SK-N-SH treated with all-trans-retinoic acid at 6 μM for 48 hours (cell line): ENCODE measurements around the gene CORO2A.
A peak's percentile ranks its signal among the peaks of the same experiment; 100 is the strongest.

Source experiments
- ATAC-seq: fragments of 200-7000 bp; cut with Tn5 transposase; 3 replicates; pipeline ENCODE4 v1.9.1; 2020; ENCODE audit warnings: mild to moderate bottlenecking, moderate library complexity
- ARNTL ChIP-seq: fragments of 450-650 bp; formaldehyde crosslinking; IDR thresholded peaks from 2 replicates; pipeline ENCODE4 v1.5.0; 2020; ENCODE audit warnings: low read depth, mild to moderate bottlenecking, moderate library complexity, borderline replicate concordance
- BACH2 ChIP-seq: fragments of 250-450 bp; sonication (Bioruptor Pico); IDR thresholded peaks from 2 replicates; pipeline ENCODE4 v1.9.0; 2021; ENCODE audit warnings: mild to moderate bottlenecking, borderline replicate concordance
- CREB5 ChIP-seq: fragments of 250-450 bp; sonication (Bioruptor Pico); IDR thresholded peaks from 2 replicates; pipeline ENCODE4 v1.5.1; 2020; ENCODE audit warnings: low read depth, mild to moderate bottlenecking, moderate library complexity
- CSRNP3 ChIP-seq: fragments of 250-450 bp; sonication (Bioruptor Pico); IDR thresholded peaks from 2 replicates; pipeline ENCODE4 v1.5.1; 2021; ENCODE audit warnings: mild to moderate bottlenecking, moderate library complexity
- ESRRG ChIP-seq: fragments of 250-450 bp; sonication (Bioruptor Pico); IDR thresholded peaks from 2 replicates; pipeline ENCODE4 v1.6.1; 2021; ENCODE audit warnings: mild to moderate bottlenecking
- ISL1 ChIP-seq: fragments of 250-450 bp; sonication (Bioruptor Pico); IDR thresholded peaks from 2 replicates; pipeline ENCODE4 v2.1.2; 2022; ENCODE audit warnings: mild to moderate bottlenecking, moderate library complexity
- OSR1 ChIP-seq: fragments of 250-450 bp; sonication (Bioruptor Pico); IDR thresholded peaks from 2 replicates; pipeline ENCODE4 v1.8.0; 2022; ENCODE audit warnings: moderate library complexity, mild to moderate bottlenecking, inconsistent platforms
- PATZ1 ChIP-seq: fragments of 250-450 bp; sonication (Bioruptor Pico); IDR thresholded peaks from 2 replicates; pipeline ENCODE4 v1.8.0; 2020; ENCODE audit warnings: mild to moderate bottlenecking, moderate library complexity, borderline replicate concordance
- PPARA ChIP-seq: fragments of 250-450 bp; sonication (Bioruptor Pico); IDR thresholded peaks from 2 replicates; pipeline ENCODE4 v1.5.0; 2020; ENCODE audit warnings: mild to moderate bottlenecking, borderline replicate concordance
- RARB ChIP-seq: fragments of 250-450 bp; sonication (Bioruptor Pico); IDR thresholded peaks from 2 replicates; pipeline ENCODE4 v1.8.0; 2021; ENCODE audit warnings: mild to moderate bottlenecking, moderate library complexity
- SNAI2 ChIP-seq: fragments of 250-450 bp; sonication (Bioruptor Pico); IDR thresholded peaks from 2 replicates; pipeline ENCODE4 v1.5.0; 2020; ENCODE audit warnings: mild to moderate bottlenecking, moderate library complexity
- TCF4 ChIP-seq: fragments of 250-450 bp; sonication (Bioruptor Pico); IDR thresholded peaks from 2 replicates; pipeline ENCODE4 v1.8.0; 2021; ENCODE audit warnings: mild to moderate bottlenecking, moderate library complexity, borderline replicate concordance
- TOX ChIP-seq: fragments of 250-450 bp; sonication (Bioruptor Pico); IDR thresholded peaks from 2 replicates; pipeline ENCODE4 v1.8.0; 2021; ENCODE audit warnings: mild to moderate bottlenecking, moderate library complexity, borderline replicate concordance
- ZC3H10 ChIP-seq: fragments of 250-450 bp; sonication (Bioruptor Pico); IDR thresholded peaks from 2 replicates; pipeline ENCODE4 v1.5.1; 2021; ENCODE audit warnings: mild to moderate bottlenecking, moderate library complexity
- ZFP3 ChIP-seq: fragments of 250-450 bp; sonication (Bioruptor Pico); IDR thresholded peaks from 2 replicates; pipeline ENCODE4 v1.5.0; 2020; ENCODE audit warnings: mild to moderate bottlenecking, moderate library complexity
- ZFP30 ChIP-seq: fragments of 450-650 bp; formaldehyde crosslinking; IDR thresholded peaks from 2 replicates; pipeline ENCODE4 v1.5.0; 2022; ENCODE audit warnings: mild to moderate bottlenecking, moderate library complexity
- ZNF70 ChIP-seq: fragments of 450-650 bp; formaldehyde crosslinking; IDR thresholded peaks from 2 replicates; pipeline ENCODE4 v1.5.0; 2020; ENCODE audit warnings: mild to moderate bottlenecking, moderate library complexity
- ZNF8 ChIP-seq: fragments of 450-650 bp; formaldehyde crosslinking; IDR thresholded peaks from 2 replicates; pipeline ENCODE4 v1.5.0; 2020; ENCODE audit warnings: mild to moderate bottlenecking, moderate library complexity

Gene CORO2A

GRCh38 chr9:98146101-98146991 lies 46.1 kb downstream of the CORO2A start:
- ATAC-seq, result peak; percentile 47

GRCh38 chr9:98144631-98145030 lies 47.8 kb downstream of the CORO2A start:
- no peak for ATAC-seq
- TF ChIP-seq ZFP30 (CRISPR knock-in tag) (no peak), ARNTL (no peak), ZFP3 (no peak), SNAI2 (no peak), BACH2 (no peak), ZC3H10 (CRISPR knock-in tag) (no peak), CREB5 (CRISPR knock-in tag) (no peak), TCF4 (CRISPR knock-in tag) (no peak), ESRRG (CRISPR knock-in tag) (no peak), OSR1 (CRISPR knock-in tag) (no peak), PATZ1 (CRISPR knock-in tag) (no peak), CSRNP3 (CRISPR knock-in tag) (no peak), ISL1 (no peak)
- TF ChIP-seq, all 23 proteins: peak for 0

More at GRCh38 chr9:98146101-98146991, 46.1 kb downstream of the CORO2A start:
- TF ChIP-seq OSR1 (CRISPR knock-in tag) (no peak), SNAI2 (no peak), ZFP3 (no peak), RARB (CRISPR knock-in tag) (no peak), PATZ1 (CRISPR knock-in tag) (no peak), ISL1 (no peak), ESRRG (CRISPR knock-in tag) (no peak), CREB5 (CRISPR knock-in tag) (no peak), TCF4 (CRISPR knock-in tag) (no peak), TOX (CRISPR knock-in tag) (no peak), ZNF70 (no peak), CSRNP3 (CRISPR knock-in tag) (no peak), ARNTL (no peak), PPARA (CRISPR knock-in tag) (no peak), ZNF8 (CRISPR knock-in tag) (no peak)

- no peak for ATAC-seq
- TF ChIP-seq PATZ1 (CRISPR knock-in tag) (no peak), RARB (CRISPR knock-in tag) (no peak)
These were observed 48.4 kb downstream of the CORO2A start for GRCh38 chr9:98144076-98144475.
